Thyroid gland (tissue), 4 donors: ENCODE measurements around the gene DMRTB1. TPM values are rescaled to one million over a fixed set of nuclear protein-coding genes. Genes with fewer than 3 reads are reported as not detected.

Experiments
- DNase-seq, 2 donors: peaks; one replicate each; pipeline ENCODE4 v3.0.0-alpha.2; 2019
- H3K27ac ChIP-seq, 3 donors: fragments of 200-600 bp; sonication (generic); 1 replicate in 2 of 3; 2 replicates in 1 of 3; pipeline ENCODE4 v1.5.1; 2016 to 2019; ENCODE audit warnings: mild to moderate bottlenecking in 1 of 3, moderate library complexity in 1 of 3
- H3K27me3 ChIP-seq: fragments of 200-600 bp; sonication (generic); one replicate; pipeline ENCODE4 v1.5.1; 2019
- H3K36me3 ChIP-seq, 2 donors: fragments of 200-600 bp; sonication (generic); one replicate each; pipeline ENCODE4 v1.5.1; 2016 to 2019
- H3K4me1 ChIP-seq, 2 donors: fragments of 200-600 bp; sonication (generic); one replicate each; pipeline ENCODE4 v1.5.1; 2017 to 2019
- H3K4me3 ChIP-seq, 3 donors: fragments of 200-600 bp; sonication (generic); replicated peaks in 1 of 3; 1 replicate in 2 of 3; 2 replicates in 1 of 3; pipeline ENCODE4 v1.5.1; 2016; ENCODE audit warnings: mild to moderate bottlenecking in 1 of 3
- H3K9me3 ChIP-seq: fragments of 200-600 bp; sonication (generic); one replicate; pipeline ENCODE4 v1.5.1; 2017
- CTCF ChIP-seq, 6 experiments: fragments of 200-600 bp in 3 of 6; fragments of 450-650 bp in 3 of 6; sonication (generic) in 3 of 6; IDR thresholded peaks; one replicate each; pipeline ENCODE4 v1.5.1; 2016 to 2019; ENCODE audit warnings: antibody characterized with exemption in 6 of 6, mild to moderate bottlenecking in 2 of 6, inconsistent platforms in 1 of 6, moderate library complexity in 1 of 6
- POLR2A ChIP-seq, 2 donors: fragments of 450-650 bp; IDR thresholded peaks; one replicate each; pipeline ENCODE4 v1.6.1; 2017; ENCODE audit warnings: antibody characterized with exemption in 2 of 2, mild to moderate bottlenecking in 2 of 2, moderate library complexity in 1 of 2
- WGBS, 2 donors: methylation state at CpG; one replicate each; pipeline ENCODE4 v1.1.5; 2017; 5-methylcytosine and 5-hydroxymethylcytosine counted together
- intact Hi-C: fragments of 100-400 bp; cut with DNase I; formaldehyde crosslinking; loops from one replicate; pipeline ENCODE4 v1.15.1; 2023
- total RNA-seq, 4 donors: library from RNA; depleted of rRNA; stranded (reverse); fragments of >200 nt; gene quantifications; one replicate each; pipeline ENCODE4 v1.2.3, GENCODE V29; 2016

Gene DMRTB1
- total RNA-seq, 4 donors from 2014 or later = 0.27 TPM; not detected in 3

- WGBS, 2 donors = 40 to 46% methylated on average over 11 to 21 of the region's 21 CpGs
- Histone ChIP-seq H3K9me3 (no peaks in the 10 kb centered on the region), H3K4me3 (no peak overlapping the region)
These were observed 42.1 kb downstream of the DMRTB1 start for GRCh38 chr1:53501065-53502005.

GRCh38 chr1:53502641-53503432 lies 43.6 kb downstream of the DMRTB1 start:
- H3K9me3 ChIP-seq = no peaks in the 10 kb centered on the region
- 62 to 69% methylated on average over 6 to 7 of the region's 7 CpGs for WGBS, 2 donors

More at GRCh38 chr1:53501065-53502005, 42.1 kb downstream of the DMRTB1 start:
- TF ChIP-seq POLR2A (IDR thresholded peaks at IDR 0.05) = no peak
- no peak for TF ChIP-seq CTCF (IDR thresholded peaks at IDR 0.05)
- Histone ChIP-seq H3K4me1 (peaks cover 0 to 5% of the 10 kb centered on the region in 2 donors), H3K27me3 (no peaks in the 10 kb centered on the region), H3K36me3 (no peaks in the 10 kb centered on the region), H3K27ac (no peak overlapping the region)
- peak; percentile 74 to 79 for DNase-seq
- intact Hi-C loops = no loop called here

GRCh38 chr1:53503433-53504217 lies 44.4 kb downstream of the DMRTB1 start:
- Histone ChIP-seq H3K36me3 (no peaks in the 10 kb centered on the region), H3K27ac (no peak overlapping the region), H3K4me3 (no peak overlapping the region), H3K4me1 (peaks cover 0 to 5% of the 10 kb centered on the region in 2 donors), H3K9me3 (no peaks in the 10 kb centered on the region), H3K27me3 (no peaks in the 10 kb centered on the region)
- intact Hi-C loops = no loop called here
- no peak for DNase-seq
- WGBS, 2 donors = 76 to 81% methylated on average over 11 to 22 of the region's 27 CpGs
- TF ChIP-seq POLR2A (IDR thresholded peaks at IDR 0.05) (no peak), CTCF (IDR thresholded peaks at IDR 0.05) (no peak)

More at GRCh38 chr1:53502641-53503432, 43.6 kb downstream of the DMRTB1 start:
- H3K4me1 ChIP-seq = peaks cover 0 to 5% of the 10 kb centered on the region in 2 donors
- H3K27ac ChIP-seq = no peak overlapping the region
- H3K36me3 ChIP-seq = no peaks in the 10 kb centered on the region
- DNase-seq = peak in 1 of 2 donors; percentile 23
- TF ChIP-seq CTCF (IDR thresholded peaks at IDR 0.05) (no peak), POLR2A (IDR thresholded peaks at IDR 0.05) (no peak)
- no peak overlapping the region for H3K4me3 ChIP-seq
- intact Hi-C loops = no loop called here
- H3K27me3 ChIP-seq = no peaks in the 10 kb centered on the region

GRCh38 chr1:53504901-53505300 lies 45.7 kb downstream of the DMRTB1 start:
- TF ChIP-seq CTCF (IDR thresholded peaks at IDR 0.05) = no peak
- TF ChIP-seq POLR2A (IDR thresholded peaks at IDR 0.05) = no peak
- DNase-seq = no peak
- no peak overlapping the region for H3K27ac ChIP-seq
- no peaks in the 10 kb centered on the region for H3K27me3 ChIP-seq
- H3K9me3 ChIP-seq = no peaks in the 10 kb centered on the region
- H3K36me3 ChIP-seq = no peaks in the 10 kb centered on the region
- H3K4me1 ChIP-seq = peaks cover 8 to 10% of the 10 kb centered on the region in 2 donors
- H3K4me3 ChIP-seq = no peak overlapping the region
- WGBS, 2 donors = 87 to 88% methylated on average over 7 to 8 of the region's 9 CpGs
- intact Hi-C loops = no loop called here
